ENCODE measurements around the gene RCAN3.
"Not testable (repeated sequence)": the region's sequence is repeated elsewhere in the genome, so short reads cannot be mapped to it uniquely, and the experiment has no call there.

Gene RCAN3

GRCh38 chr1:24515671-24516209 lies 13.1 kb downstream of the RCAN3 start:
- DNase-seq = not testable (repeated sequence)

DNA sequence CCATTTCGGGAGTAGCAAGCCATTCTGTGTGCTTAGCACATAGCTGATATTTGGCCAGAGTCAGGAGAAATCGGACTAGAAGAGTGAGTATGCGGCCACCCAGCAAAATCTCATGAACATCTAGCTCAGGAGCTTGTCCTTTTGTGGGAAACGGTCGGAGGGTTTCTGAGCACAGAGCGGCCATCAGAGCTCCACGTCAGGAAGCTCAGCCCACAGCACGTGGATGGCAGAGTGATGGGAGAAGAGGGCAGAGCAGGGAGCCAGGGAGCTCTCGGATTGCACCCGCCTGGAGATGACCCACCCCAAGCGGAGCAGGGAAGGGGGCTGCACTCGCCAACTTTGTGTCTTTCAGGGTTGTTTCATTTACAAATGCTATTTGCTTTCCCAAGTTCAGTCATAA lies 13.9 kb downstream of the RCAN3 start:
- no peak for DNase-seq

GRCh38 chr1:24517898-24518297 lies 15.3 kb downstream of the RCAN3 start:
- DNase-seq = no peak

GRCh38 chr1:24520282-24520681 lies 17.6 kb downstream of the RCAN3 start:
- not testable (repeated sequence) for DNase-seq

GRCh38 chr1:24525606-24526005 lies 23.0 kb downstream of the RCAN3 start:
- no peak for DNase-seq

DNA sequence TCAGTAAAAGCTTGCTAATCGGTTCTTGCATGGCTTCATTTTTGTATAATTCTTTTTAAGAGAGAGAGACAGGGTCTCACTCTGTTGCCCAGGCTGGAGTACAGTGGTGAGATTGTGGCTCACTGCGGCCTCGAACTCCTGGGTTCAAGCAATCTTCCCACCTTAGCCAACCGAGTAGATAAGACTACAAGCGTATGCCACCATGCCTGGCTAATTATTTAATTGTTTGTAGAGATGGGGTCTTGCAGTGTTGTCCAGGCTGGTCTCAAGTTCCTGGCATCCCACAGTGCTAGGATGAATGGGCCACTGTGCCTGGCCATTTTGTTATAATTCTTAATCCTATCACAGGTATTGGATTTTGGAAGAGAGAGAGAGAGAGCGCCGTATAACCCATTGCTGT lies 23.4 kb downstream of the RCAN3 start:
- DNase-seq = no peak

GRCh38 chr1:24526940-24527542 lies 24.4 kb downstream of the RCAN3 start:
- DNase-seq = no peak

DNA sequence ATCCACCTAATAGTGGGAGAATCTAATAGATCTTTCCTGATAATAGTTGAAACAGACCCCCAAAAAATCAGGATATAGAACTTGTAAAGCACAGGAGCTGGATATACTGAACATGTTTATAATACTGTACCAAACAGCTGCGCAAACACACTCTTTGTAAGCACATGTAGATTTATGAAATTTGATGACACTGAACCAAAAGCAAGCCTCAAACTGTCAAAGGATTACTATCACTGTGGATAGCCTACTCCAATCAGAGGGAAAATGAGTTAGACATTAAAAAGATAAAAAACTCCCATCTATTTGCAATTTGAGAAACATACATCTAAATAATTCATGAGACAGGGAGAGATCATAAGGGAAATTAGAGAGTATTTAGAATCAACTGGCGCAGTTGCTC lies 26.1 kb downstream of the RCAN3 start:
- DNase-seq = no peak

GRCh38 chr1:24529292-24529691 lies 26.7 kb downstream of the RCAN3 start:
- not testable (repeated sequence) for DNase-seq

GRCh38 chr1:24535021-24535424 lies 32.4 kb downstream of the RCAN3 start:
- DNase-seq = no peak

DNA sequence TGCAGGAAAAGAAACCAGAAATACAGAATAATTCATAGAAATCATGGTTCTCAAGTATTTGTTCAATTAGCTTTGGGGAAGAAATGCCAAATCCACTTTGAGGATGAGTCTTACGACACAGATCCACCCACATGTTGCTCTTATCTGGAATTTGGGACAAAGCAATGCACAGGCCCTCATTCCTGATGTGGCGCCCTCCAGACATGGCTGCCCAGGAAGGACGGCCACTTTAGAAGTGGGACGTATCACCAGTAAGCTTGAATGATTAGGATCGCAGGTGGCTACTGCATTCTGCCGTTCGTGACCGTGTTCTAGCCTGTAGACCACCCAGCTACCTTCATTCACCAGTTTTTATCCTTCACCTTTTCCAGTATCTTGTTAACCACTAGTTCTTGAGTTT lies 33.1 kb downstream of the RCAN3 start:
- no peak for DNase-seq

DNA sequence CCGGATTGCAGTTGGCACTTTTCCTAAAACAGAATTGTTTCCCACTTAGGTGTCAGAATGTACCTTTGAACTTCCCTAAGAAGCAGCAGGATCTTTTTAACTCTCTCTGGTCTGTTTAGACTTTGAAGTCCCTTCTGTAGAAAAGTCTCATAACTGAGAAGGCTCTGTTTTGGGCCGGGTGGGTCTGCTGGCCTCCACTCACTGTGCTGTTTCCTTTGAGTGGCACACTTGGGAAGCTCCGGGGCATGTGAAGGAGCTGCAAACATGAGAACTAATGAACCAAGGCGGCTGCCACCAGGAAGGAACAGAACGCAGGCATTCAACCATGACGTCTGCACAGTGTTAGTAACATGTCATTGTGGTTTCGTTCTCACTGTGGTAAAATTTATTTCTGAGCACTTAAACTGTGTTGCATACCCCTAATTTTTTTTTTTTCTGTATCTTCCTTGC lies 33.8 kb downstream of the RCAN3 start:
- DNase-seq = no peak

DNA sequence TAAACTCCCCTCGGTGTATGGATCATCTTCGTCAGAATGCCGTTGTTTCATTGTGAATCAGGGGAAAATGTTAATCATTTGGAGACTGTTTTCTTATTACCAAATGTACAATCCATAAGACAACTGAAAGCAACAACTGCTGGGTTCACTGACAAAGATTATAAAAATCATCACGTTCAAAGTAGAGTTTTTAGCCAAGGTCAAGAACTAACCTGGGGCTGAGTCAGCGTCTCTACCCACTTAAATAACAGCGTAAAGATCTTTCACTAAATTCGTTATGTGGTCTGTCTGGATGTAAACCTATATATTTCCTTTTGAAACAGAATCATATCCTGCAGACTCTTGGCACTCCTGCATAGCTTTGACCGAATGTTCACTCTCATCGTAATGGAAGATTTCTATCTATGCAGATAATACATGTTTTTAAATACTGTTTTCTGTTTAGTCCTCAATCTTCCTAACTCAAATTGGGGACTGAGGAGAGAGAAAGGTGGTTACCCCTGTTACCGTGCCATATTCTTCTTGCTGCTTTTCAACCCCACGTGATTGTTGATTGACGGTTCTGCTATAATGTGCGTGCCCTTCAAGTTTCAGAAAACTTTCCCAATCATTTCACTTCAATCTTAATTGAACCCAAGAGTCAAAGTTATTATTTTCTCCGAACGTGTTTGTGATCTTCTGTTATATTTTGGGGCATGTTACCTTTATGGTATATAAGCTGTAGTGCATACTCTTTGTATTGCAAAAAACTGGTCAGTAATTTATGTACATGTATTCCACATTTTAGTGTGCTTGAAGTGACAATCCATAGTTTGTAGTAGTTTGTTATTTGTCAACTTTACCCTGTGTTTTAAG lies 37.6 kb downstream of the RCAN3 start:
- DNase-seq = no peak

- DNase-seq = no peak
Measured at GRCh38 chr1:24540906-24541710, 38.5 kb downstream of the RCAN3 start.

DNA sequence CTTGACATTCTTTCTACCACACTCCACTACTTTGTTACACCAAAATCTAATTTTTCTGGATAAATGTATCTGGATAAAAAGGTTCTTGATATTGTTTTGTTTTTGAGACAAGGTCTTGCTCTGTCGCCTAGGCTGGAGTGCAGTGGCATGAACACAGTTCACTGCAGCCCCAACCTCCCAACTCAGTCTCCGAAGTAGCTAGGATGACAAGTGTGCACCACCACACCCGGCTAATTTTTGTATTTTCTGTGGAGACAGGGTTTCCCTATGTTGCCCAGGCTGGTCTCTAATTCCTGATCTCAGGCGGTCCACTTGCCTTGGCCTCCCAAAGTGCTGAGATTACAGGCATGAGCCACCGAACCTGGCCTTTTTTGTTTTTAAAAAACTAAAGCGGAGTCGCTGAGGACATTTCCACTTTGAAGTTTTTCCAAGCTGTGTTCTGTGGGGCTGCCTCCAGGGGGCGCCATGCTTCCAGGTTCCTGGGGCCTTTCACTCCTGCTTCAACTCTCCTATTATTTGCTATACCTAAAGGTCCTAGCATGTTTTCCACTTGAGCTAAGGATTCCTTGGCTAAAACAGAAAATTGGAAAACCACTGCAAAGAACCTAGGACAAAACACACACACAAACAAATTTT lies 39.2 kb downstream of the RCAN3 start:
- DNase-seq = no peak

GRCh38 chr1:24544239-24544638 lies 41.6 kb downstream of the RCAN3 start:
- DNase-seq = no peak

DNA sequence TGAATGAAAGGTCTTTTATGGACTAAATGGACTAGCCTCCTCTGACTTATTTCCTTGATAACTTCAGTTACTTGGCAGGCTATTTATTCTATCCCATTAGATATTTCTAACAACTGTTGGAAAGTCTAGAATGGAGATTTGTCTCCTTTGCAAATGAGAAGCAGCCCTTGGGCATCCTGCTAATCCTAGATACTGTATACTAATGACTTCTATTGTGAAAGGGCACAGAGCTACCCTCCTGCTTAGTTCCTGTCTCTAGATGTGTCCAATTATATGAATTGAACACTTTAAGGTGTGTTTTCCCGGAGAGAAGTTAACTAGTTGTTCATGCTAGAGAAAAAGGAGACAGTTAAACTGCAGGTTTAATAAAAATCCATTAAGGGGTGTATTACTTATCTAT lies 43.0 kb downstream of the RCAN3 start:
- DNase-seq = no peak

- no peak for DNase-seq
Measured at GRCh38 chr1:24547195-24547594, 44.6 kb downstream of the RCAN3 start.

DNA sequence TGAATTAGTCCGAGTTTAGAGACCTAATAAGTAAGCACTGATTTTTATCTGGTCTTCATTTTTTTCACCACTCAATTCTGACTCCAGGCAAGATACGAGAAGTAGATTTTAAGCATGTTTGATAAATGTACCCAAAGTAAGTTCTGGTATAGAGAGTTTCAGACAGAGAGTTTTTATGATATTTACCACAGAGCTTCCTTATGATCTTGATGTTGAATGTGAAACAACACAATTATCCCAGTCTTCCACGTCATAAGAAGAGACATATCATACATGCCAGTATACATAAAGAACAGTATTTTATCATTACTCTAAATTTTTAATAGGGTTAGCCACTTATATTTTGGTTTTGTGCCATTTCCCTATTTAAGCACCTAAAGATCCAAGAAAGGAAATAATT lies 45.4 kb downstream of the RCAN3 start:
- no peak for DNase-seq

DNA sequence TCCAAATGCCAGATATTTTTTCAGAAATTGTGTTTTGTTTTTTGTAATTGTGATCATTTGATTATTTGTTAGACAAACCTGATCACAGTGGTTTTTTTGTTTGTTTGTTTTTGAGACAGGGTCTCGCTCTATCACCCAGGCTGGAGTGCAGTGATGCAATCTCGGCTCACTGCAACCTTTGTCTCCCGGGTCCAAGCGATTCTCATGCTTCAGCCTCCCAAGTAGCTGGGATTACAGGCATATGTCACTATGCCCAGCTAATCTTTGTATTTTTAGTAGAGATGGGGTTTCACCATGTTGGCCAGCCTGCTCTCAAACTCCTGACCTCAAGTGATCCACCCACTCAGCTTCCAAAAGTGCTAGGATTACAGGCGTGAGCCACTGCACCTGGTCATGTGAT lies 46.6 kb downstream of the RCAN3 start:
- not testable (repeated sequence) for DNase-seq

- DNase-seq = no peak
Measured at GRCh38 chr1:24551290-24551959, 48.8 kb downstream of the RCAN3 start.

DNA sequence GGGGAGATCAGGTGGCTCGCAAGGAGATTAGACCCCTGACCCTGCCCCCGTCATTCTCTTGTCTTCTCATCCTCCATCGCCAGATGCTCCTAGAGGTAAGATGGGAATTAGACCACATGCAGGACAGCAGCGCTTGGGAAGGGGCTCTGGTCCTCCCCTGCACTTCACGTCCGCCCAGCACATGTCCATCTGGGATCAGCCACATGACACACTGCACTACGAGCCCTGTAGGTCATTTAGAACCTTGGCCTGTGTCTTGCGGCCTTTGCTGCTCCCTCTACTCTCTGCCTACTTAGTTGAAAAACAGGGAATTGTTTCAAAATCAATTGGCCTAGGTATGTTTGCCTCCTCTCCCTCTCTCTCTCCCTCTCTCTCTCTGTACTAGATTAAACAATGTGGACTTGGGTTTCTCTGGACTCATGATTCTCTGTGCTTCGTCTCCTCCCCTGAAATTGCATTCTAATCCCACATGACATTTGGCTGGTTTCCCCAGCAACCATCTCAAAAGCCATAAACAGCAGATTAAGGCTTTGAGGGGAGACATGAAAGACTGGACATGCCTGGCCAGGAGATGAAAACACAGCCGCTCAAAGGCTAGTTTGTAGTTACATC lies 49.4 kb downstream of the RCAN3 start:
- DNase-seq = no peak

All from NCI-H446 treated with DMSO at 0.1 percent for 48 hours (cell line).